ENCODE results near the gene NEK6.

GRCh38 chr9:124308606-124309491 is 51.1 kb downstream of the NEK6 start:
- TF ChIP-seq RARB (CRISPR knock-in tag; IDR thresholded peaks at IDR 0.05) (no peak), ZC3H10 (CRISPR knock-in tag; IDR thresholded peaks at IDR 0.05) (no peak), PPARA (CRISPR knock-in tag; IDR thresholded peaks at IDR 0.05; ENCODE audit: borderline replicate concordance) (no peak), ESRRG (CRISPR knock-in tag; IDR thresholded peaks at IDR 0.05) (no peak), ZFP3 (CRISPR knock-in tag; IDR thresholded peaks at IDR 0.05) (no peak), POU6F1 (CRISPR knock-in tag; IDR thresholded peaks at IDR 0.05; ENCODE audit: borderline replicate concordance, low read depth) (no peak), BACH2 (CRISPR knock-in tag; IDR thresholded peaks at IDR 0.05; ENCODE audit: borderline replicate concordance) (no peak), GLIS3 (CRISPR knock-in tag; IDR thresholded peaks at IDR 0.05) (no peak)

All from SK-N-SH treated with all-trans-retinoic acid at 6 μM for 48 hours (cell line).